Fibroblast of skin of back (primary cell): Measurements from ENCODE around the gene SETDB2.

ENCODE experiments used
- DNase-seq: peaks from one replicate; pipeline ENCODE4 v3.0.0-alpha.2; 2013

Gene SETDB2

GRCh38 chr13:49435992-49436391, 8.1 kb upstream of the SETDB2 start:
- peak; percentile 48 for DNase-seq

- peak; percentile 70 for DNase-seq
Observed at GRCh38 chr13:49436890-49437289, 7.2 kb upstream of the SETDB2 start.

GRCh38 chr13:49437705-49438104, 6.4 kb upstream of the SETDB2 start:
- DNase-seq, result no peak

GRCh38 chr13:49439609-49440008, 4.5 kb upstream of the SETDB2 start:
- DNase-seq, result no peak

- DNase-seq, result no peak
Observed at GRCh38 chr13:49441312-49441711, 2.8 kb upstream of the SETDB2 start.

- DNase-seq, result peak; percentile 16
Observed at GRCh38 chr13:49441846-49442245, 2.2 kb upstream of the SETDB2 start.

- peak; percentile 44 for DNase-seq
Observed at GRCh38 chr13:49443357-49443703, 744 bp upstream of the SETDB2 start.

GRCh38 chr13:49444524-49445395, 686 bp downstream of the SETDB2 start:
- DNase-seq, result peak; percentile 56

- DNase-seq, result no peak
Observed at GRCh38 chr13:49446473-49446872, 2.4 kb downstream of the SETDB2 start.

- DNase-seq, result no peak
Observed at GRCh38 chr13:49448753-49449152, 4.7 kb downstream of the SETDB2 start.

- no peak for DNase-seq
Observed at GRCh38 chr13:49450105-49450819, 6.2 kb downstream of the SETDB2 start.

- no peak for DNase-seq
Observed at GRCh38 chr13:49452725-49453457, 8.8 kb downstream of the SETDB2 start.

- DNase-seq, result no peak
Observed at GRCh38 chr13:49453465-49453864, 9.4 kb downstream of the SETDB2 start.

- peak; percentile 43 for DNase-seq
Observed at GRCh38 chr13:49454388-49455006, 10.4 kb downstream of the SETDB2 start.

GRCh38 chr13:49455007-49455398, 10.9 kb downstream of the SETDB2 start:
- DNase-seq, result no peak

- no peak for DNase-seq
Observed at GRCh38 chr13:49456156-49456555, 12.1 kb downstream of the SETDB2 start.

GRCh38 chr13:49457221-49457620, 13.1 kb downstream of the SETDB2 start:
- peak; percentile 40 for DNase-seq

GRCh38 chr13:49459580-49459979, 15.5 kb downstream of the SETDB2 start:
- DNase-seq, result no peak

- DNase-seq, result no peak
Observed at GRCh38 chr13:49464085-49464484, 20.0 kb downstream of the SETDB2 start.

GRCh38 chr13:49464621-49465325, 20.7 kb downstream of the SETDB2 start:
- no peak for DNase-seq

- DNase-seq, result no peak
Observed at GRCh38 chr13:49466292-49466838, 22.3 kb downstream of the SETDB2 start.

- DNase-seq, result no peak
Observed at GRCh38 chr13:49472186-49472585, 28.1 kb downstream of the SETDB2 start.
